GM18526 (cell line): ENCODE data around the gene CDCA7L.

Source experiments
- POLR2A ChIP-seq: IDR thresholded peaks from 3 replicates; pipeline ENCODE4 v1.6.1; 2011; ENCODE audit not compliant: insufficient read length; ENCODE audit errors: extremely low read depth

The CDCA7L gene

DNA sequence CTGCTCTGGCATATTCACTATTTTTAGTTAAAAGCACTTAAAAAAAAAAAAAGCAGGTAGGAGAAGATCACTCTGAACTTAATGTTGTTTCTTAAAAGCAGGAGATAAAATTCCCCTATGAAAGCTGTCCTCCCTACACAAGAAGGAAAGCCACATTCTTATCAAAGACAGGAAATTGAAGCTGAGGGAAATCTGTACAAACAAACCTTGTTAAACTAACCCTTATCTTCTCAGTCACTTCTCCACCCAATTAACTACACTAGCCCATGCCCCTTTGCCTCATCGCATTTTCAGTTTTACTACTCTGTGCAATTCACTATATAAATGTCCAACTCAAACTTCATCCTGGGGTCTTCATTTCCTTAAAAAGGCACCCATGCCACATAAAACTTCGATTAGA is 2.7 kb upstream of the CDCA7L start:
- no peak for TF ChIP-seq POLR2A

DNA sequence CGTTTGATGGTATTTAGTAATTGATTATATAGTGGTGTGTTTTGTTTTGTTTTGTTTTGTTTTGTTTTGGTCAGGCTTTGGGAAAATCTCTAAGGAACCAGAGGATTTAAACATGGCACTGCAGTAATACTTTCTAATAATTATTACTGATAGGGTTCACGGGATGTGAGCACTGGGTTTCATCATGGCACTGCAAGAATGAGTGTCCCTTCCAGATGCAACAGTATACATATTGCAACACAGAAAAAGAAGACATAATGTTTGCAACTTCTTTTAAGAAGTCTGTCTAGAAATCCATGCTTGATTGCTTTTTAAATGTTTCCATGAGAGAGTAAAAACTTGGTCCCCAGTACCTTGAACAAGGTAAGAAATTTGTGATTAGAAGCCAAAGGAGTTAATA is 2.2 kb upstream of the CDCA7L start:
- TF ChIP-seq POLR2A = no peak

DNA sequence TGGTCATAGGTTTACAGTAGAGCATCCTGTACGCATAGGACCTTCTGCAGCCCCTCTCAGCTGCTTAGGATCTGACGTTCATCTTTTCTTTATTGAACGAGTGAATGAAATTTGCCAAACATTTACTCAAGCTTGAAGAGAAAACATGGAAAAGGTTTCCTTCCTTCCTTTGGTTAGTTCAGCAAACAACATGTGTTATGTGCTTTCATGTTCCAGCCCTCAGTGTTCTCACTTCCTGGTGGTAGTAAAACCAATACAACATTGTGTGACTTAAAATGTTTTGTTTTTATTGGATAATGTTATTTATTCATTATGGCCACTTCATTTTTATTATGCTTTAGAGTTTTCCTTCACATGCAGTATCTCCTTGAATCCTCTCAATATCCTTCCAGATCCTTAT is 1.4 kb upstream of the CDCA7L start:
- TF ChIP-seq POLR2A = no peak

DNA sequence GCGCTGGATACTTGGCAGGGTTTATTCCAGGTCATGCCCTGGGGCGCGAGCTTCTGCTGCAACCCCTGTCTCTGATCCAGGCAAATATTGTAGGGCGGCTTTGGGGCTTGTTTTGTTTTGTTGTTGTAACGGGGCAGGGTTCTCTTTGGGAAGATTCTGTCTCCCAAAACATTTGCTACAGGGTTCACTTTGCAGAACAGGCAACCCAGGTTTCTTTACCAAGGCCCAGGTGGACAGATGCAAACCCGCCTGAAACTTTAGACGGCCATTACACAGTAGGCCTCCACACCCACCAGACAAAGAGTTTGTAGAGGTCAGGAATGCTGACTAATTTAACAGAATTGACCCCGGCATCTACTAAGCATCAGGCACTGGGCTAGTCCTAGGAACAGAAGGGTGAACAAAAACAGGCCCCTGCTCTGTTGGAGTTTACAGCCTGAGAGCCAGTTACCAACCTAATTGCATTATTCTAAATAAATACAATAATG is 567 bp upstream of the CDCA7L start:
- TF ChIP-seq POLR2A = no peak

DNA sequence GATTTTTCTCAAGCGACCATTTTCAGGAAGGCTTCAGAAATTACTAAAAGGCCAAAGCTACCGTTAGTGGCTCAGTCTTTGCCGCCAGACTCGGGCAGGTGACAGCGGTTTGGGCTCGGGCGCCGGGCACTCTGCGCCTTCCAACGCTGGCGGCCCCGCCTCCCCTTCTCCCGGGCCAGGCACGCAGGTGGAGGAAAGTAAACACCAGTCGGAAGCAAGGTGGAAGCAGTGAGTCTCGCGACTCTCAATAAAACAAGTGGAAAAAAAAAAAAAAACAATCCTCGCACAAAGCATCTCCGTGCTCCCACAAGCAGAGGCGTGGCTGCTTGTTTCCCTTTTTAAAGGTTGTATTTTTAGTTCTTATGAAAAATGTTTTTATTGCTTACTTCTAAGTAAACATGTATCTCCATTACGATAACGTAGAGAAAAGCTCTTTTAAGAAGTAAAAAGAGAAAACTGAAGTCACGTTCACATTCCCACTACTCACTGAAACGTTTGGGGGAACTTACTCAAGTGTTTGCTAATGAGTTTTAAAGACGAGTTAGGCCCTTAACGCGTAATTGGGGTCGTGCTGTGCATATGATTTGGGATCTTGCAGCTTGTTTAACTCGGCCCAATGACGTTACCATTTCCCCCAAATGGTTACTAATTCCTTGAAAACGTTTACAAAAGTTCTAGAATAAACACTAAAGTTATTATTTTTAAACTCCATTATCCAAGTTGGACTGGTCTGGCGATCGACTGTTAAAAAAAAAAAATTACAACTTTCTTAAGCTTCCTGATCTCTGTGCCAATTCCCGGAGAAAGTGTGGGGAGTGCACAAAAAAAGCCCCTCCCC is 864 bp downstream of the CDCA7L start:
- no peak for TF ChIP-seq POLR2A

DNA sequence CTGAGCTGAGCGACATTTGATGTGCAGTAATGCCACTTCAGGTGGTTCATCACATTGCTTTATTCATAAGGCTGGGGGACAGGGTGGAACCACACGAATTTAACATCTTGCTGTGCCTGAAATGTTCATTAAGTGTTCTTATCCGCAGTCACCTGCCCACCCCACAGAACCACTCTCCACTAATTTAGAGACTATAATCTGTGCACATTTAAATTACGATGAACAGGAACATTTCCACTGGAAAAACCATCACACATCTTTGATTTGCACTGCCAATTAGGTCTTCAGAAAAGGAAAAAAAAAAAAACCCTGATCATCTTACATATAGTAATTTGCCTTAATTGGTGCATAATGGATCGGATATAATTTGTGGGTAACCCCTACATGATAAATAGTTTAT is 2.3 kb downstream of the CDCA7L start:
- TF ChIP-seq POLR2A = no peak

DNA sequence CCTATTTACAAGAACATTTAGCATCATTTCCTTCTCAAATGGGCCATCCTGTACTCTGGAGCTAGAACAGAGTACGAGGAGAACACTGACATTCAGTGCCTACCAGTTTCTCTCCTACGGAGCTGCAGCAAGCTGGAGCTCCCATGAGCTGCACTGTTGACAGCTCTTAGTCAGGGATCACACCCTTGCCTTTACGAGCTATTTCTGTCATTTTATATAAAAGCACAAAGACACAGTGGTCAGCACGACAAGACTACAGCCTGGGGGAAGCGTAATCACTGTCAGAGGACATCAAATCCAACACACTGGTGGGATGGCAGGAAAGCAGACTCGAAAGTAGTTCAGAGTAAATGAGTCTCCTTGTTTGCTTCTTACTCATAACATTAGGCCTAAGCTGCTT is 2.7 kb downstream of the CDCA7L start:
- no peak for TF ChIP-seq POLR2A

DNA sequence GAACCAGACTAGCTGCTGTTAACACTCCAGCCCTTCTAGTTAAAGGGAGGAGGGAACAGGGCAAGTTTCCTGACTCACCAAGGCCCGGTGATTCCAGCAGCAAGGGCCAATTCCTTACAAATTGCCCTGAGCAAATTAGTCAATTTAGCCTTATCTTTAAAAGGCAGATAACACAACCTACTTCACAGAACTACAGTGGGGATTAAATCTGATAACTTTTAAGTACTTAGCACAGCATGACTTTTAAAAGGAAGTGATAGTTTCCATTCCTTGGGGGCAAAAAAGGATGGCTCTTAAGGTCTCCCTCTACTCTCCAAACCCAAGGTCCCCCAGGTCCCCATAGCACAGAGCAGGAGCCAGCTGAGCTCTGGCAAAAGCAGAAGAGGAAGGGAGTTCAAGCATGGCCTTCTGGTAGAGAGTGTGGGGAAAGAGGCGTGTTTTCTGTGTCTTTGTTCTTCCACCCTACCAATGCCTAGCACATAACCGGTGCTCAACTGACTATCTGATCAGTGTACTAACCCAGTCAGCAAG is 4.0 kb downstream of the CDCA7L start:
- no peak for TF ChIP-seq POLR2A

DNA sequence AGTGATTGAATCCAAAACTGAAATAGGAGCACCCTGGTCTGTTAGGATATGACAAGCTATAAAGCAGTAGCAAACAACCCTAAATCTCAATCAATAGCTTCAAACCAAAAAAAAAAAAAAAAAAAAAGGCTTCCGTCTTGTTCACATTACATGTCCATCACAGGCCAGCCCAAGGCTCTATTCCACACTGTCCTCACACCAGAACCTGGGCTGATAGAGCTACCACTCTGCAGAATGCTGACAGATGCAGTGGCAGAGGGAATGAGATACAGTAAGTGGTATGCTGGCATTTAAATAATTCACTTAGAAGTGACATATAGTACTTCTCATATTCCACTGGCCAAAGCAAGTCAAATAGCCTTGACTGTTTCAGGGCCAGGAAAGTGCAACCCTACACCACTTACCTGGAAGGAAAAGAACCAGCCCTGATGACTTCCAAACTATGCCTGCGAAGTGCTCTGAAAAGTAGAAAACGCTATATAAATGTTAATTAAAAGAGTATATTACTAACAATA is 5.8 kb downstream of the CDCA7L start:
- TF ChIP-seq POLR2A = no peak

DNA sequence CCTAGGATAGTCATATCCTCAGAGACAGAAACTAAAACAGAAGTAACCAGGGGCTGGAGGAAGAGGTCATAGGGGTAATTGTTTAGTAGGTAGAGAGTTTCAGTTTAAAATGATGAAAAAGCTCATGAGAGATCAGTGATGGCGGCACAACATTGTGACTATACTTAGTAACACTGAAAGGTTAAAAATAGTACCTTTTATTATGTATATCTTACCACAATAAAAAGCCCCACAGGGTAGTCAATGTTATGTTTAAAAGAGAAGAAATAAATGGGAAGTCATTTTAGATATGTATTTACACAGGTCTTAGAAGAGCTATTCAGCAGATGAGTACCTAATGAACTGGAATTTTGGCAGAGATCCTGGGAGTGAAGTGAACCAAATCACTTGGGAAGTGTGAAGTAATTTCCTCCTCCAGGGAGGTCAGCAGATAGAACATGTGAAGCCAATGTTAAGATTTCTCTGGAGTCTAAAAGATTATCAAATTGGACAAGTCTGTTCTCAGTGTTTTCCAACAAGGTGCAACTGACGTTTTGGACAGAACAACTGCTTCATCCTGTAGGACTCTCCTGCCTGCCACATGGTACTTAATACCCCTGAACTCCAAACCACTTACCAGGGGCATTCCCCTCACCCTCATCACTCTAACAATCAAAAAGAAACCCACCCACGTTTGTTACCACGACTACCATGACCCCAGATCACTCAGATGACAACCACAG is 6.4 kb downstream of the CDCA7L start:
- no peak for TF ChIP-seq POLR2A

DNA sequence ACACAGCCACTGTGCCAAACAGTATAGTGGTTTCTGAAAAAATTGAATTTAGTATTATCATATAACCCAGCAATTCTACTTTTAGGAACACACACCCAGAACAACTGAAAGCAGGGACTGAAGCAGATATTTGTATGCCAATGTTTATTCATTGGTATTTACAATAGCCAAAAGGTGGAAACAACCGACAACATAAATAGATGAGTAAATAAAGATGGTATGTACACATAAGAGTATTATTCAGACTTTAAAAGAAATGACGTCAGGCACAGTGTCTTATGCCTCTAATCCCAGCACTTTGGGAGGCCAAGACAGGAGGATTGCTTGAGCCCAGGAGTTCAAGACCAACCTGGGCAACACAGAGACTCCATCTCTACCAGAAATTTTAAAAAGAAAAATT is 7.2 kb downstream of the CDCA7L start:
- no peak for TF ChIP-seq POLR2A

DNA sequence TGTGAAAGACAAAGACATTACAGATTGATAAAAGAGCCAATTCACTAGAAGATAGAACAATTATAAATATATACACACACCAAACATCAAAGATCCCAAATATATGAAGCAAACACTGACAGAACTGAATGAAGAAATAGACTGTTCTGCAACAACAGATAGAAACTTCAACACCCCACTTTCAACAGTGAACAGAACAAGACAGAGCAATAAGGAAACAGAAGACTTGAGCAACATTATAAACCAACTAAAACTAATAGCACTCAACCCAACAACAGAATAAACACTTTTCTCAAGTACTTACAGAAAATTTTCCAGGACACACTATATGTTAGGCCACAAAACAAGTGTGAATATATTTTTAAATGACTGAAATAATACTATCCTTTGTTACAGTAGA is 10.9 kb downstream of the CDCA7L start:
- no peak for TF ChIP-seq POLR2A

DNA sequence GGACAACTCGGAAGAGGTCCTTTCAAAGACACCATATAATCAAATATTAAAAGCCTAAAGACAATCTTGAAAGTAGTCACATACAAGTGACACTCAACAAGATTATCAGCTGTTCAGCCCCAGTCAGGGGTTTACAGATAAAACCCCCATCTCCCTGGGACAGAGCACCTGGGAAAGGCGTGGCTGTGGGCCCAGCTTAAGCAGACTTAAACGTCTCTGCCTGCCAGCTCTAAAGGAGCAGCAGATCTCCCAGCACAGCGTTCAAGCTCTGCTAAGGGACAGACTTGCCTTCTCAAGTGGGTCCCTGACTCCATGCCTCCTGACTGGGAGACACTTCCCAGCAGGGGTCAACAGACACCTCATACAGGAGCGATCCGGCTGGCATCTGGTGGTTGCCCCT is 18.0 kb downstream of the CDCA7L start:
- TF ChIP-seq POLR2A = no peak

DNA sequence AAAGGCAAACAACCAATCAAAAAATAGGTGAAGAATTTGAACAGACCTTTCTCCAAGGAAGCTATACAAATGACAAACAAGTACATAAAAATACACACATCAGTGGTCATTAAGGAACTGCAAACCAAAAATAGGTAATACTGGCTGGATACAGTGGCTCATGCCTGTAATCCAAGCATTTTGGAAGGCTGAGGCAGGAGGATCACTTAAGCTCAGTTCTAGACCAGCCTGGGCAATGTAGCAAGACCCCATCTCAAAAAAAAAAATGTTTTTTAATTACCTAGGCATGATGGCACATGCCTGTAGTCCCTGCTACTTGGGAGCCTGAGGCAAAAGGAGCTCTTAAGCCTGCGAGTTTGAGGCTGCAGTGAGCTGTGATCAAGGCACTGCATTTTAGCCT is 19.3 kb downstream of the CDCA7L start:
- TF ChIP-seq POLR2A = no peak

DNA sequence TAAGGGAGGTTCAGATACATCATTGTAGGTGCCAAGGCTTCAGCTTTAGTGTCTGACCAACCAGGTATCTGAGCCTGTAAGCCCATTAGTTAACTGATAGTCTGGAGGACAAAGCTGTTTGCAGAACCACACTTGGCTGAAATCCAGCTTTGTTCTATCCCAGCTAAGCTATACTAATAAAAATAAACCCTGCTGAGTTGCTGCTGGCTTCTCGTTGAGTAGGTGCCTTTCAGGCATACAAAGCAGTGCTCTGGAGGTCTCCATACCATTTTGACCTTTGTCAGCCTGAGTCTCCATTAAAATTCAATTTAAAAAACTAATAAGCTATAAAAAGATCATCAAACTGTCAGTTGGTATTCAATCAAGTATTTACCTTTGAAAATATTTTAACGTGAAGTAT is 22.0 kb downstream of the CDCA7L start:
- no peak for TF ChIP-seq POLR2A

DNA sequence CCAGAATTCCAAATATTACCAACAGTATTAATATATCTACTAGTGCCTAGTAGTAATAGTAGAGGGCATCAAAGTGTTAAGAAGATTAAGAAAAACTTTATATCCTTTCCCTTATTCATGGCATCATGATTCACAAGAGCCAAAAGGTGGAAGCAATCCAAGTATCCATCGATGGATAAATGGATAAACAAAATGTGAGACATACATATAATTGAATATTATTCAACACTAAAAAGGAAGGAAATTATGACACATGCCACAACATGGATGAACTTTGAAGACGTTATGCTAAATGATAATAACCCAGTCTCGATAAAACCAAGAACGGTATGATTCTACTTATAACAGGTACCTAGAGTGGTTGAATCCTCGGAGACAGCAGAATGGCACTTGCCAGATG is 23.1 kb downstream of the CDCA7L start:
- TF ChIP-seq POLR2A = no peak
